Activated gamma-delta T cell treated with anti-CD3 and anti-CD28 coated beads, Interleukin-2, amount 50 U/mL, for 16 hours (primary cell): ENCODE results near the gene PLEKHD1.

ENCODE experiments used
- DNase-seq: peaks from one replicate; pipeline ENCODE4 v3.0.0-alpha.2; 2020; ENCODE audit warnings: low read depth

The PLEKHD1 gene

GRCh38 chr14:69547701-69548348 lies 63.3 kb downstream of the PLEKHD1 start:
- DNase-seq: no peak

- no peak for DNase-seq
Measured at GRCh38 chr14:69548566-69548965, 64.0 kb downstream of the PLEKHD1 start.

- DNase-seq: no peak
Measured at GRCh38 chr14:69551511-69551910, 67.0 kb downstream of the PLEKHD1 start.

GRCh38 chr14:69553252-69553651 lies 68.7 kb downstream of the PLEKHD1 start:
- DNase-seq: no peak

- DNase-seq: no peak
Measured at GRCh38 chr14:69554500-69554899, 70.0 kb downstream of the PLEKHD1 start.

GRCh38 chr14:69558774-69559173 lies 74.2 kb downstream of the PLEKHD1 start:
- DNase-seq: no peak

- no peak for DNase-seq
Measured at GRCh38 chr14:69559581-69560011, 75.1 kb downstream of the PLEKHD1 start.

- no peak for DNase-seq
Measured at GRCh38 chr14:69560826-69561225, 76.3 kb downstream of the PLEKHD1 start.

- DNase-seq: no peak
Measured at GRCh38 chr14:69561893-69562292, 77.4 kb downstream of the PLEKHD1 start.

GRCh38 chr14:69567563-69567962 lies 83.0 kb downstream of the PLEKHD1 start:
- DNase-seq: no peak

- DNase-seq: no peak
Measured at GRCh38 chr14:69569859-69570258, 85.3 kb downstream of the PLEKHD1 start.

GRCh38 chr14:69570836-69571330 lies 86.4 kb downstream of the PLEKHD1 start:
- no peak for DNase-seq

GRCh38 chr14:69571449-69572029 lies 87.0 kb downstream of the PLEKHD1 start:
- DNase-seq: no peak

GRCh38 chr14:69572030-69572840 lies 87.7 kb downstream of the PLEKHD1 start:
- DNase-seq: no peak

- no peak for DNase-seq
Measured at GRCh38 chr14:69572841-69573135, 88.3 kb downstream of the PLEKHD1 start.

GRCh38 chr14:69573205-69573830 lies 88.8 kb downstream of the PLEKHD1 start:
- DNase-seq: no peak

- no peak for DNase-seq
Measured at GRCh38 chr14:69573831-69574262, 89.3 kb downstream of the PLEKHD1 start.

GRCh38 chr14:69574263-69574953 lies 89.9 kb downstream of the PLEKHD1 start, which contains the start of gene CCDC177:
Gene CCDC177 (minus strand): TSS chr14:69574871. CDS start chr14:69573622, 1,249 bp downstream.
- peak; percentile 67 for DNase-seq

GRCh38 chr14:69574954-69575295 lies 90.4 kb downstream of the PLEKHD1 start:
- no peak for DNase-seq

GRCh38 chr14:69579476-69579875 lies 94.9 kb downstream of the PLEKHD1 start:
- no peak for DNase-seq

- DNase-seq: no peak
Measured at GRCh38 chr14:69580009-69580577, 95.6 kb downstream of the PLEKHD1 start.
